ENCODE measurements around the gene WDR73.

The WDR73 gene

GRCh38 chr15:84611631-84612030 is 42.5 kb downstream of the WDR73 start:
- no peak for DNase-seq (ENCODE audit: low read depth in 2 of 2)

- no peak for DNase-seq (ENCODE audit: low read depth in 2 of 2)
Measured at GRCh38 chr15:84609818-84610525, 44.1 kb downstream of the WDR73 start.

- DNase-seq (ENCODE audit: low read depth in 2 of 2): no peak
Measured at GRCh38 chr15:84608707-84609284, 45.3 kb downstream of the WDR73 start.

DNA sequence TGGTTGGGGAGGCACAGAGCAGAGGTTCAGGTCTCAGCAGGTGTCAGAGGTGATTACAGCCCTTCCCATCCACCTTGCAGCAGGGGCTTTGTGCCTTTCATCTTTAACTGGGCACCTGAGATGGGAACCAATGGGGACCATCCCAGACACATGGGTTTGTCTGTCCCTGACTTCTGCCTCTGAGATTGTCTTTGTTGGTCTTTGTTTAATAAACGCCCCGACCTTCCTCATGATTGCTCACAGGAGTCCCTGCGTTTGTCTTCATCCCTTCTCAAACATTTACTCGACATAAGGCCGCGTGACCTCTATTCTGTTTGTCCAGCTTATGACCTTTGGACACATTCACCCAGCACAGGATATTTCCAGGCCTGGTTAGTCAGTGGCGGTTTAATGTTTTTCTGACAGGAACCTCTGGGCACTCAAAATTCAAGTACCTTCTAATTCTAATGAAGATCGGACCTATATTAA is 47.4 kb downstream of the WDR73 start:
- no peak for DNase-seq (ENCODE audit: low read depth in 2 of 2)

DNA sequence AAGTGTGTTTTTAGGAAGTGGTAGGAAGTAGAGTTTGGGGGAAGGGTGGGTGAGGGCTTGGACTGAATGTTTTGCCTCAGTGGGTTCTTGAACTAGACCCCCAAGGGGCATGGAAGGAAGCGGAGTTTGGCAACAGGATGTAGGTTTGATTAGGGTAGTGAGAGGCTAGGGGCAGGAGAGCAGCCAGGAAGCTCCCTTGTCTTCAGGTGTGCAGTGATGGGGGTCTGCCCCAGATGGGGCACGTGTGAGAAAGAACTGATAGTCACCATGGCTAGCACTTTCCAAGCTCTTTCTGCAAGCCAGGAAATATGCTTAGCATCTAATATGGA is 48.6 kb downstream of the WDR73 start:
- no peak for DNase-seq (ENCODE audit: low read depth in 2 of 2)

DNA sequence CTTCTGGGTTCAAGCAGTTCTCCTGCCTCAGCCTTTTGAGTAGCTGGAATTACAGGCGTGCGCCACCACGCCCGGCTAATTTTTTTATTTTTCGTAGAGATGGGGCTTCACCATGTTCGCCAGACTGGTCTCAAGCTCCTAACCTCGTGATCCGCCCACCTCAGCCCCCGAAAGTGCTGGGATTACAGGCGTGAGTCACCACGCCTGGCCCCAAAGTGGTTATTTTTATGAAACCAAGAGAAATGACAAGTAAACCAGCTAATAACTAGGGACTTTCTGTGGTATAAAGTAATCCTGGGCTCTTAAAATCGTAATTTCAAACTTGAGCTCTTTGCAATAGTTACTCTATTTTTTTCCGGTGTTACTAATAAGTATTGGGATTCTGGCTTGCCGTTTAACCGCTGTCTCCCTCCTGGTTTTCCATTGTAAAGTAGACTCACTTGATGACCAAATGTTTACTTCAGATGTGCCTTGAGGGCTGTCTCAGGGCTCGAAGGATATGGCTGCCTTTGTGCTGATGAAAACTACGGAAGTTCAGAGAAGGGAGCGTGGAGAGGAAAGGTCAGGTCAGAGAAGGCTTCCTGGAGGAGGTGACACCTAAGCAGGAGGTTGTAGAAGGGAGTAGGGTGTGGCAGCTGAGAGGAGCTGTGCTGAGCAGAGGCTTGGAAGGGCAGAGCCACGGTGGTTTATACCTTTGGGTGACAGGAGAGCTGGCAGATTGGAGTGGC is 49.1 kb downstream of the WDR73 start:
- peak in 1 of 2 donors; percentile 38 for DNase-seq (ENCODE audit: low read depth in 2 of 2)

GRCh38 chr15:84603630-84604379 is 50.3 kb downstream of the WDR73 start:
- DNase-seq (ENCODE audit: low read depth in 2 of 2): no peak

GRCh38 chr15:84601555-84601838 is 52.6 kb downstream of the WDR73 start:
- no peak for DNase-seq (ENCODE audit: low read depth in 2 of 2)

DNA sequence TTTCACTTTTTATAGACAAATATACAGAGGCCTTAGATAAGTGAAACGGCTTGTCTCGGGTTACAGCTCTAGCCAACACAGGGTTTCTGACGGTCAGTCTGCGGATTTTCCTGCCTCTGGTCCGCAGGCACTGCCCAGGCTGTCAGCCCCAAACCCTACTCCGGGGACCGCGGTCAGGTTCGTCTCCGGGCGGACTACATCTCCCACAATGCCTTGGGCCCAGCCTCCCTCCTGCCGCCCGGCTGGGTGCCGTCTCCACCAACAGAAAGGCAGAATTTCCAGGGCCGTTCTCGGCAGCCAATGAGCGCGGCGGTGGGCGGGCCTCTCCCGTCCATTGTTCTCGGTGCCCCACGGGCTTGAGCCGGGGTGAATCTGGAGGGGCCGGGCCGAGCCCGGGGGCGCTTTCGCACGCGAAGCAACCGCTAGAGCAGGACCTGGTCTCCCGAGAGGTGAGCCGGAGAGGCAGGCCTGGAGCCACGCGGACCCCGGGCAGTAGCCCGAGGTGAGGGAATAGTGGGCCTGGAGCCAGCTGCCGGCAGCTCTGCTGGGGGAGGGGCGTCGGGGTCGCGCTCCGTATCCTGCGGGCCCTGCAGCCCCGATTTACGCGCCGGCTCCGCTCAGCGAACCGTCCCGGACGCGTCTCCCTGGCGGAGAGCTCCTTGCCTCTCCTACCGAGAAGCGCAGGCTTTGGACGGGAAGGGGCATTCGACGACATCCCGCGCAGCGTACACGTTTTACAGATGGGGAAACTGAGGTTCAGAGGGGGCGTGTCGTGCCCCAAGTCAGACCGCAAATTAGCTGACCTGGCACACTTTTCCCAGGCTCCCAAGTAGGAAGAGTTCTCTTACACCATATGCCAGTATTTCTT is 53.2 kb downstream of the WDR73 start, which contains the start of gene ZSCAN2:
Gene ZSCAN2 (plus strand): TSS at position 323 of the 868 bp plus-strand sequence. CDS start 2,919 bp downstream, outside the sequence.
- peak; percentile 87 to 88 for DNase-seq (ENCODE audit: low read depth in 2 of 2)

DNA sequence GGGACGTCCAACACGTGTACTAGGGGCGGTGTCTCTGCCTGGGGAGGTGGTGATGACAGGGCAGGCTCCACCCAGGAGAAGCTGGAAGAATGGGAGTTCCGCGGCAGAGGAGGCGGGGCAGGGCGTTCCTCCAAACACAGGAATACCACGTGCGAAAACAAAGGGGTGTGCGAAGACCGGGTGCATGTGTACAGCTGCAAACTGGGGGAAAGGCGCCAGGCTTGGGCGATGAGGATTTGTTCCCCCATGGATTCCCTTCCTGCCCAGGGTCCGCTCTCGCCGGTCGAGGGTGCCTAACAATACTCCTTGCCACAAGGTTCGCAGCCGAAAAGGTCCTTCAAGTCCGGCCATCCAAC is 53.8 kb downstream of the WDR73 start:
- DNase-seq (ENCODE audit: low read depth in 2 of 2): peak; percentile 25 to 32

- DNase-seq (ENCODE audit: low read depth in 2 of 2): no peak
Measured at GRCh38 chr15:84599906-84600305, 54.2 kb downstream of the WDR73 start.

DNA sequence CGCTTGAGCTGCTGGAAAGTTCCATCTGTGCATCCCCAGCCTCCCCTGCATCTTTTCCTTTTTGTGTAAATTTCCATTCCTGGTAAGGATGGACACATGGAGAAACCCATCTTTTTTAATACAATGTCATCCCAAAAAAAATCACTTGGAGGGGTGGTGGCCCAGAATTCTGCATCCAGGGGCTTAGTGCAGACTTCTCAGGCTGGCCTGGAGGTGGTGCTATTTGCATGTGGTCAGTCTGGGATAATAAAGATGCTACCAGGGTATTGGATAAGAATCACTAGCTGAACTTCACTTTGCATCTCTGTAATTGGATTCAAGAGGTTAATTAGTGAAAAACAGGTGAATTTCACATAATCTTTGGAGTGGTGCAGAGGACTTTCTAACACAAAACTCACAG is 55.1 kb downstream of the WDR73 start:
- no peak for DNase-seq (ENCODE audit: low read depth in 2 of 2)

DNA sequence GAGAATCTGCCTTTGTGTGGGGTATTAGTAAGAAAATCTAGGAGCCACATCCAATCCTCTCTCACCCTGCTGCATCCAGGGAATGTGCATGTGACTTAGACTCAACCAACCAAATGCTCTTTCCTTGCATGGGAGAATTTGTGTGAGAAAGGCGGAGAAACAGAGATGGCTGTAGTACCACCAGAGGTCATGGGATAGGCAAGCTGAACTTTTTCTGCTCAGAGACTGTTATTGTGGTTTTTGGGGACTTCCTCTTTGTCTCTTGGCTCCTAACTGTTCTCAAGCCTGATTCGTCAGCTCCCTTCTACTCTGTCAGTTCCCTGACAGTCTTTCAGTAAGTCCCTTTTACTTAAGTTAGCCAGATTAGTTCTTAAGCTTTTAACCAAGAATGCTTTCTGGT is 55.8 kb downstream of the WDR73 start:
- no peak for DNase-seq (ENCODE audit: low read depth in 2 of 2)

- DNase-seq (ENCODE audit: low read depth in 2 of 2): no peak
Measured at GRCh38 chr15:84597296-84597695, 56.8 kb downstream of the WDR73 start.

GRCh38 chr15:84595660-84596059 is 58.4 kb downstream of the WDR73 start:
- DNase-seq (ENCODE audit: low read depth in 2 of 2): no peak

GRCh38 chr15:84594617-84595290 is 59.3 kb downstream of the WDR73 start:
- DNase-seq (ENCODE audit: low read depth in 2 of 2): no peak

DNA sequence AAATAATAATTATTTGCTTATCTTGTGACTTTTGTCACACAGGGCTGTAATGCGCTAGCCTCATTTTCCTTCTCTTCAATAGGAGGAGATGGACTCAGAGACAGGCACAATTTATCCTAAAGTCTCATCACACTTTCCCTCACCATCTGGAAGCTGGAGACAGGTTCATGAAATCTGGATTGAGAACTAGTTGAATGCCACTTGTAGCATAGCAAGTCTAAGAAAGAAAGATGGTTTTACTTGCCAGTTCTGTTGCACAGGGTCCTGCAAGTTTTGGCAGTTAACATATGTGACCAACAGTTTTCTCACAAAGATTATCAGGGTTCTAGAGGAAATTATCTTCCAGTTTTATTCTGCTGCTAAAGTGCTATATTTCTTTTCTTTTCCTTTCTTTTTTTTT is 62.3 kb downstream of the WDR73 start:
- DNase-seq (ENCODE audit: low read depth in 2 of 2): no peak

- DNase-seq (ENCODE audit: low read depth in 2 of 2): no peak
Measured at GRCh38 chr15:84590406-84590805, 63.7 kb downstream of the WDR73 start.
